Measurements from ENCODE around the gene APOL1. TPM values are rescaled to one million over a fixed set of nuclear protein-coding genes. Genes with fewer than 3 reads are reported as not detected.

Gene APOL1
- total and polyA plus RNA-seq, 2 of the 13 experiments (the other 11 are each of a cell fraction or from before 2014, with no cell fraction given), result 20.3 to 75.0 TPM

- Histone ChIP-seq H2AFZ (ENCODE audit: low read length) (no peak overlapping the region), H3K4me2 (ENCODE audit: low read depth, low read length) (no peak overlapping the region), H3K27ac (ENCODE audit: extremely low read length, insufficient read depth, low read length) (no peak overlapping the region), H3K79me2 (ENCODE audit: insufficient read depth, low read length) (no peaks in the 10 kb centered on the region), H3K36me3 (replicated peaks in 1 of 2; ENCODE audit: control insufficient read depth in 1 of 2, insufficient read depth in 2 of 2, low read length in 2 of 2) (peaks cover 67 to 85% of the 10 kb centered on the region in 2 experiments), H3K9me3 (ENCODE audit: low read length) (no peaks in the 10 kb centered on the region), H4K20me1 (ENCODE audit: insufficient read depth, low read length) (no peaks in the 10 kb centered on the region), H3K4me3 (replicated peaks in 1 of 3; ENCODE audit: insufficient read depth in 1 of 3, low read depth in 2 of 3, low read length in 3 of 3) (no peak overlapping the region), H3K4me1 (ENCODE audit: insufficient read depth, low read length) (no peaks in the 10 kb centered on the region), H3K9ac (ENCODE audit: insufficient read depth, low read depth, low read length) (no peak overlapping the region), H3K27me3 (ENCODE audit: control insufficient read depth in 1 of 2, insufficient read depth in 2 of 2, low read length in 2 of 2) (no peaks in the 10 kb centered on the region)
- FAIRE-seq (no peak), DNase-seq (ENCODE audit: low spot score) (no peak), ATAC-seq (no peak)
- peak; percentile 18 for TF ChIP-seq AGO2 (optimal IDR thresholded peaks at IDR 0.05; ENCODE audit: low read depth, low read length)
- TF ChIP-seq ATF4 (CRISPR knock-in tag; IDR thresholded peaks at IDR 0.05), result no peak
- intact Hi-C loops (cut with micrococcal nuclease; ENCODE audit: unreplicated experiment) (no loop called here), in situ Hi-C loops (cut with HindIII; ENCODE audit: extremely low pct_ligation_motif_present, low pct_unique_long_range_greater_than_20kb) (no loop called here)
- WGBS (ENCODE audit: low lambda C conversion rate), result 98% methylated on average over 11 of the region's 11 CpGs
- ChIA-PET POLR2A (no interaction called here), CTCF (ENCODE audit: low intra/inter-chr PET ratio, low total read pairs) (no interaction called here)
- BruUV-seq (replicated peaks), result no TSS peak
Observed at GRCh38 chr22:36294801-36295200, 41.9 kb downstream of the APOL1 start.

- H2AFZ ChIP-seq (ENCODE audit: low read length), result no peak overlapping the region
- ATAC-seq, result no peak
- no peak overlapping the region for H3K9ac ChIP-seq (ENCODE audit: insufficient read depth, low read depth, low read length)
- no peaks in the 10 kb centered on the region for H4K20me1 ChIP-seq (ENCODE audit: insufficient read depth, low read length)
- no peak overlapping the region for H3K4me3 ChIP-seq (replicated peaks in 1 of 3; ENCODE audit: insufficient read depth in 1 of 3, low read depth in 2 of 3, low read length in 3 of 3)
- H3K4me2 ChIP-seq (ENCODE audit: low read depth, low read length), result no peak overlapping the region
- H3K4me1 ChIP-seq (ENCODE audit: insufficient read depth, low read length), result no peaks in the 10 kb centered on the region
- peaks cover 70 to 87% of the 10 kb centered on the region in 2 experiments for H3K36me3 ChIP-seq (replicated peaks in 1 of 2; ENCODE audit: control insufficient read depth in 1 of 2, insufficient read depth in 2 of 2, low read length in 2 of 2)
- TF ChIP-seq ZNF383 (CRISPR knock-in tag; IDR thresholded peaks at IDR 0.05; ENCODE audit: borderline replicate concordance), result no peak
- TF ChIP-seq AGO2 (optimal IDR thresholded peaks at IDR 0.05; ENCODE audit: low read depth, low read length), result peak; percentile 23
- in situ Hi-C loops (cut with HindIII; ENCODE audit: extremely low pct_ligation_motif_present, low pct_unique_long_range_greater_than_20kb) (no loop called here), intact Hi-C loops (cut with micrococcal nuclease; ENCODE audit: unreplicated experiment) (no loop called here)
- no peak for DNase-seq (ENCODE audit: low spot score)
- H3K79me2 ChIP-seq (ENCODE audit: insufficient read depth, low read length), result no peaks in the 10 kb centered on the region
- BruUV-seq (replicated peaks), result no TSS peak
- POLR2A ChIA-PET, result no interaction called here
- H3K27me3 ChIP-seq (ENCODE audit: control insufficient read depth in 1 of 2, insufficient read depth in 2 of 2, low read length in 2 of 2), result no peaks in the 10 kb centered on the region
- H3K9me3 ChIP-seq (ENCODE audit: low read length), result no peaks in the 10 kb centered on the region
- WGBS (ENCODE audit: low lambda C conversion rate), result 93% methylated on average over 4 of the region's 7 CpGs
- no peak for FAIRE-seq
- CTCF ChIA-PET (ENCODE audit: low intra/inter-chr PET ratio, low total read pairs), result no interaction called here
- no peak overlapping the region for H3K27ac ChIP-seq (ENCODE audit: extremely low read length, insufficient read depth, low read length)
Observed at GRCh38 chr22:36295247-36295646, 42.3 kb downstream of the APOL1 start.
